H1 (cell line): ENCODE results near the gene KLRC3. TPM values are rescaled to one million over a fixed set of nuclear protein-coding genes. Genes with fewer than 3 reads are reported as not detected.

ENCODE experiments used
- CTCF ChIA-PET: fragments of 300-600 bp; sonication (Branson Sonifier 250); formaldehyde crosslinking; loops from one replicate; lab custom pipeline; 2021; ENCODE audit not compliant: partially characterized antibody; lab: Charles Lee
- POLR2A ChIA-PET: fragments of 300-600 bp; sonication (Branson Sonifier 250); formaldehyde crosslinking; loops from one replicate; lab custom pipeline; 2021; ENCODE audit warnings: inconsistent platforms; ENCODE audit not compliant: partially characterized antibody; lab: Charles Lee
- DNase-seq, 2 experiments: peaks; one replicate each; pipeline versions ENCODE4 v3.0.0 to v3.0.0-alpha.2; 2010 to 2022; ENCODE audit warnings: low spot score in 2 of 2, low read depth in 1 of 2, mixed read lengths in 1 of 2
- FAIRE-seq: peaks from 2 replicates; lab custom pipeline; 2011; peaks lifted over from hg19 to GRCh38; lab: Jason Lieb, UNC
- H2AFZ ChIP-seq: 2 replicates; pipeline ENCODE4 v1.8.1; 2012; ENCODE audit warnings: low read length, inconsistent platforms
- H2AK5ac ChIP-seq: 2 replicates; pipeline ENCODE4 v1.6.1; 2013; ENCODE audit warnings: low read depth, low read length
- H2BK120ac ChIP-seq: replicated peaks from 2 replicates; pipeline ENCODE3; 2013; ENCODE audit warnings: low read depth, low read length, inconsistent platforms
- H2BK12ac ChIP-seq: 2 replicates; pipeline ENCODE4 v1.6.1; 2013; ENCODE audit warnings: low read depth, low read length
- H2BK15ac ChIP-seq: 2 replicates; pipeline ENCODE4 v1.6.1; 2013; ENCODE audit warnings: low read length
- H2BK20ac ChIP-seq: 2 replicates; pipeline ENCODE4 v1.6.1; 2013; ENCODE audit warnings: low read length
- H2BK5ac ChIP-seq: 2 replicates; pipeline ENCODE4 v1.6.1; 2013; ENCODE audit warnings: low read depth, low read length
- H3K14ac ChIP-seq: 2 replicates; pipeline ENCODE4 v1.6.1; 2013; ENCODE audit warnings: inconsistent platforms; ENCODE audit not compliant: insufficient read length
- H3K18ac ChIP-seq: 2 replicates; pipeline ENCODE4 v1.6.1; 2013; ENCODE audit warnings: low read length; ENCODE audit errors: extremely low read depth
- H3K23ac ChIP-seq: 2 replicates; pipeline ENCODE4 v1.6.1; 2013; ENCODE audit warnings: inconsistent platforms; ENCODE audit not compliant: insufficient read length
- H3K23me2 ChIP-seq: 2 replicates; pipeline ENCODE4 v1.6.1; 2013; ENCODE audit warnings: low read depth, low read length
- H3K27ac ChIP-seq: 2 replicates; pipeline ENCODE4 v1.6.1; 2011; ENCODE audit warnings: low read depth, low read length, inconsistent platforms
- H3K27me3 ChIP-seq, 4 experiments: replicated peaks in 1 of 4; 1 replicate in 1 of 4; 2 replicates in 3 of 4; pipeline versions ENCODE4 v1.6.1 to v1.8.1; 2011 to 2013; ENCODE audit warnings: low read length in 3 of 4, mild to moderate bottlenecking in 3 of 4, inconsistent platforms in 2 of 4, mixed read lengths in 2 of 4, moderate library complexity in 1 of 4; ENCODE audit not compliant: control insufficient read depth in 3 of 4, insufficient read depth in 3 of 4; ENCODE audit errors: extremely low read depth in 1 of 4
- H3K36me3 ChIP-seq, 4 experiments: 2 replicates each; pipeline versions ENCODE4 v1.6.1 to v1.8.1; 2011 to 2013; ENCODE audit warnings: mild to moderate bottlenecking in 4 of 4, low read length in 3 of 4, moderate library complexity in 2 of 4, control low read depth in 1 of 4, inconsistent platforms in 1 of 4; ENCODE audit not compliant: insufficient read depth in 4 of 4, control insufficient read depth in 2 of 4
- H3K4ac ChIP-seq: replicated peaks from 2 replicates; pipeline ENCODE3; 2013; ENCODE audit warnings: low read length, low read depth, mixed read lengths, inconsistent platforms; ENCODE audit not compliant: insufficient read length
- H3K4me1 ChIP-seq, 4 experiments: replicated peaks in 1 of 4; 1 replicate in 1 of 4; 2 replicates in 3 of 4; pipeline versions ENCODE4 v1.6.1 to v1.8.1; 2011 to 2013; ENCODE audit warnings: low read length in 3 of 4, inconsistent platforms in 2 of 4, mixed read lengths in 1 of 4; ENCODE audit not compliant: insufficient read depth in 4 of 4, control insufficient read depth in 3 of 4
- H3K4me2 ChIP-seq, 2 experiments: 2 replicates each; pipeline versions ENCODE4 v1.6.1 to v1.8.1; 2011 to 2013; ENCODE audit warnings: low read depth in 2 of 2, low read length in 2 of 2, control low read depth in 1 of 2, inconsistent platforms in 1 of 2, mild to moderate bottlenecking in 1 of 2; ENCODE audit not compliant: insufficient read depth in 1 of 2
- H3K4me3 ChIP-seq, 4 experiments: fragments of 200-600, 300-600 bp in 1 of 4; sonication (generic), shearing (Covaris generic), sonication (Bioruptor Twin) in 1 of 4; 2 replicates each; pipeline versions ENCODE4 v1.5.1 to v1.8.1; 2011 to 2016; ENCODE audit warnings: low read length in 4 of 4, low read depth in 3 of 4, control low read depth in 2 of 4, inconsistent platforms in 2 of 4, mild to moderate bottlenecking in 2 of 4, mixed read lengths in 1 of 4, moderate library complexity in 1 of 4; ENCODE audit not compliant: insufficient read depth in 2 of 4; ENCODE audit errors: extremely low read depth in 1 of 4
- H3K56ac ChIP-seq: replicated peaks from 2 replicates; pipeline ENCODE3; 2013; ENCODE audit warnings: low read depth, mild to moderate bottlenecking, mixed read lengths, low read length, inconsistent platforms; ENCODE audit not compliant: insufficient read length
- H3K79me1 ChIP-seq: 2 replicates; pipeline ENCODE4 v1.6.1; 2013; ENCODE audit warnings: low read depth, low read length, control low read depth
- H3K79me2 ChIP-seq, 2 experiments: 2 replicates each; pipeline versions ENCODE4 v1.6.1 to v1.8.1; 2012 to 2013; ENCODE audit warnings: low read length in 2 of 2, mild to moderate bottlenecking in 2 of 2, inconsistent platforms in 1 of 2; ENCODE audit not compliant: insufficient read depth in 2 of 2, control insufficient read depth in 1 of 2
- H3K9ac ChIP-seq, 4 experiments: replicated peaks in 1 of 4; 1 replicate in 1 of 4; 2 replicates in 3 of 4; pipeline versions ENCODE4 v1.6.1 to v1.8.1; 2011 to 2013; ENCODE audit warnings: low read depth in 3 of 4, low read length in 3 of 4, control low read depth in 2 of 4, mild to moderate bottlenecking in 2 of 4, moderate library complexity in 2 of 4, inconsistent platforms in 1 of 4; ENCODE audit errors: extremely low read depth in 1 of 4
- H3K9me3 ChIP-seq, 2 experiments: 2 replicates each; pipeline versions ENCODE4 v1.6.1 to v1.8.1; 2012 to 2013; ENCODE audit warnings: mild to moderate bottlenecking in 2 of 2, moderate library complexity in 2 of 2, control low read depth in 1 of 2, inconsistent platforms in 1 of 2, low read depth in 1 of 2, low read length in 1 of 2, mixed read lengths in 1 of 2; ENCODE audit not compliant: insufficient read depth in 2 of 2
- H4K20me1 ChIP-seq, 2 experiments: replicated peaks in 1 of 2; 2 replicates each; pipeline versions ENCODE3 to v1.8.1; 2011 to 2013; ENCODE audit warnings: inconsistent platforms in 2 of 2, low read length in 2 of 2, mild to moderate bottlenecking in 1 of 2; ENCODE audit not compliant: insufficient read depth in 2 of 2, control insufficient read depth in 1 of 2
- H4K5ac ChIP-seq: 2 replicates; pipeline ENCODE4 v1.6.1; 2013; ENCODE audit warnings: low read length, low read depth, mixed read lengths, inconsistent platforms; ENCODE audit not compliant: insufficient read length
- H4K8ac ChIP-seq: 2 replicates; pipeline ENCODE4 v1.8.0; 2013; ENCODE audit warnings: mild to moderate bottlenecking, moderate library complexity, low read length, inconsistent platforms; ENCODE audit not compliant: insufficient read depth; ENCODE audit errors: extremely low read depth
- H4K91ac ChIP-seq: replicated peaks from 2 replicates; pipeline ENCODE3; 2013; ENCODE audit warnings: low read length, mixed read lengths, inconsistent platforms; ENCODE audit not compliant: insufficient read length
- CBX5 ChIP-seq: fragments of 300-800, 300-1000 bp; sonication (generic); IDR thresholded peaks from 2 replicates; pipeline ENCODE4 v1.7.1; 2016; ENCODE audit warnings: antibody characterized with exemption, low read length, low read depth
- EZH2 ChIP-seq: fragments of 200-600 bp; sonication (generic); IDR thresholded peaks from 2 replicates; pipeline ENCODE4 v1.7.1; 2012; ENCODE audit warnings: low read depth, mild to moderate bottlenecking, moderate library complexity, low read length, inconsistent platforms; ENCODE audit not compliant: severe bottlenecking
- GABPA ChIP-seq: IDR thresholded peaks from 2 replicates; pipeline ENCODE4 v1.6.1; 2011; ENCODE audit warnings: mild to moderate bottlenecking, low read length, moderate library complexity, borderline replicate concordance; ENCODE audit not compliant: insufficient read depth
- KDM4A ChIP-seq: IDR thresholded peaks from one replicate; pipeline ENCODE4 v1.7.1; 2012; ENCODE audit warnings: low read depth, mild to moderate bottlenecking, moderate library complexity, low read length, inconsistent platforms; ENCODE audit not compliant: severe bottlenecking
- NRF1 ChIP-seq: IDR thresholded peaks from 2 replicates; pipeline ENCODE4 v1.6.1; 2011; ENCODE audit warnings: mild to moderate bottlenecking, low read depth, low read length, improper control_type of control experiment
- POLR2A ChIP-seq, 2 experiments: IDR thresholded peaks; 1 replicate in 1 of 2; 2 replicates in 1 of 2; pipeline ENCODE4 v1.6.1; 2011; ENCODE audit warnings: low read depth in 2 of 2, low read length in 2 of 2, mild to moderate bottlenecking in 2 of 2; ENCODE audit errors: control extremely low read depth in 1 of 2
- RBBP5 ChIP-seq: IDR thresholded peaks from 2 replicates; pipeline ENCODE4 v1.7.1; 2012; ENCODE audit warnings: low read depth, mild to moderate bottlenecking, inconsistent platforms, low read length, moderate library complexity, borderline replicate concordance
- SAP30 ChIP-seq: fragments of 300-600 bp; sonication (generic); IDR thresholded peaks from 2 replicates; pipeline ENCODE4 v1.7.1; 2012; ENCODE audit warnings: low read length, moderate library complexity, mild to moderate bottlenecking, inconsistent platforms; ENCODE audit not compliant: insufficient read depth, insufficient replicate concordance
- SIX5 ChIP-seq: IDR thresholded peaks from 2 replicates; pipeline ENCODE4 v1.6.1; 2011; ENCODE audit warnings: mild to moderate bottlenecking, low read depth, low read length
- SP2 ChIP-seq: IDR thresholded peaks from 2 replicates; pipeline ENCODE4 v1.6.1; 2012; ENCODE audit warnings: mild to moderate bottlenecking, low read length, inconsistent platforms
- SUZ12 ChIP-seq: fragments of 200-600 bp; sonication (generic); IDR thresholded peaks from 2 replicates; pipeline ENCODE4 v1.6.1; 2012; ENCODE audit warnings: mild to moderate bottlenecking, inconsistent platforms, low read length, moderate library complexity, mixed read lengths
- WGBS, 2 experiments: shearing (Covaris generic) in 1 of 2; methylation state at CpG; one replicate each; pipeline versions ENCODE4 v1.1.6 to v1.1.7; 2013 to 2015; ENCODE audit warnings: low lambda C conversion rate in 2 of 2, mixed read lengths in 2 of 2, inconsistent platforms in 1 of 2, low coverage in 1 of 2, missing lambda C conversion rate in 1 of 2; ENCODE audit not compliant: insufficient replicate concordance in 2 of 2, insufficient coverage in 1 of 2, insufficient read length in 1 of 2; ENCODE audit errors: extremely low coverage in 1 of 2, missing lambda C conversion rate in 1 of 2; 5-methylcytosine and 5-hydroxymethylcytosine counted together
- polyA plus RNA-seq, 7 experiments: library from polyadenylated mRNA; depleted of rRNA in 3 of 7; stranded (reverse) in 5 of 7; unstranded in 2 of 7; fragments of >200 nt in 5 of 7; fragments of 200-250 nt in 2 of 7; gene quantifications; 1 replicate in 5 of 7; 2 replicates in 1 of 7; 4 replicates in 1 of 7; pipeline versions ENCODE4 v1.2.1 to v1.2.3, GENCODE V29; 2011 to 2013; ENCODE audit warnings: missing spikeins in 2 of 7, mixed read lengths in 2 of 7
- total RNA-seq: library from RNA; stranded (reverse); fragmentation: NEBNext Ultra II Directional; extraction: Animal tissue kit (Norgen Biotek cat#: 25700); gene quantifications from 2 replicates; pipeline ENCODE4 v1.2.1, GENCODE V29; 2021

Gene KLRC3
- total and polyA plus RNA-seq, 2 of the 8 experiments (the other 6 are each of a cell fraction or from before 2014, with no cell fraction given), result not detected

- no peak for FAIRE-seq
- H4K20me1 ChIP-seq, result no peaks in the 10 kb centered on the region
- TF ChIP-seq SP2 (no peak), SUZ12 (no peak), POLR2A (IDR thresholded peaks at IDR 0.05; ENCODE audit: control extremely low read depth in 1 of 2, low read depth in 2 of 2, low read length in 2 of 2) (no peak), SAP30 (no peak), EZH2 (no peak), RBBP5 (no peak), GABPA (no peak), NRF1 (no peak), SIX5 (no peak), KDM4A (no peak), CBX5 (no peak)
Observed at GRCh38 chr12:10369557-10370415, 50.6 kb downstream of the KLRC3 start.

More at GRCh38 chr12:10369557-10370415, 50.6 kb downstream of the KLRC3 start:
- no peaks in the 10 kb centered on the region for H3K79me1 ChIP-seq
- H2BK15ac ChIP-seq, result no peak overlapping the region
- H3K4me2 ChIP-seq, result no peak overlapping the region
- no peak overlapping the region for H3K4me3 ChIP-seq
- no peaks in the 10 kb centered on the region for H3K23me2 ChIP-seq
- H2BK20ac ChIP-seq, result no peak overlapping the region
- ChIA-PET CTCF (interaction anchor here (0.6 to 1.2 kb wide), 3 partner anchors 15 to 927 kb away, joined by 3 read pairs; no protein-coding TSS in a partner anchor), POLR2A (interaction anchor here (1.2 kb wide), 1 partner anchor 9 kb away, joined by 3 read pairs; no protein-coding TSS in a partner anchor)
- H3K23ac ChIP-seq, result no peak overlapping the region
- peaks cover 0 to 3% (median 0%) of the 10 kb centered on the region in 4 experiments; a peak in 1 of 8 replicates for H3K36me3 ChIP-seq
- H2AK5ac ChIP-seq, result no peak overlapping the region
- 0 out of 2 replicates have a peak overlapping the region, but pooled peaks have one; percentile 50 for H2AFZ ChIP-seq
- 90% methylated on average over 8 of the region's 8 CpGs; no CpG with 5 or more reads in 1 of the 2 experiments for WGBS, 2 experiments
- no peak overlapping the region for H4K8ac ChIP-seq
- no peaks in the 10 kb centered on the region for H3K27me3 ChIP-seq
- H3K56ac ChIP-seq, result no peak overlapping the region
- no peak overlapping the region for H4K5ac ChIP-seq
- peaks cover 4% of the 10 kb centered on the region in 2 experiments; a peak in 1 of 4 replicates for H3K9me3 ChIP-seq
- no peak for DNase-seq
- H4K91ac ChIP-seq, result peak overlapping the region; percentile 81
- no peak overlapping the region for H3K18ac ChIP-seq
- no peak overlapping the region for H3K9ac ChIP-seq
- no peak overlapping the region for H3K4ac ChIP-seq
- peaks cover 10 to 21% (median 12%) of the 10 kb centered on the region in 4 experiments for H3K4me1 ChIP-seq
- no peak overlapping the region for H2BK5ac ChIP-seq
- H2BK12ac ChIP-seq, result peak overlapping the region; percentile 80; the same call in 1 of the 2 replicates
- H3K27ac ChIP-seq, result no peak overlapping the region
- no peak overlapping the region for H3K14ac ChIP-seq
- H3K79me2 ChIP-seq, result no peaks in the 10 kb centered on the region
- H2BK120ac ChIP-seq, result no peak overlapping the region
